GM21576 (cell line): Measurements from ENCODE around the gene ARHGAP6.
"Not testable (repeated sequence)": the region's sequence is repeated elsewhere in the genome, so short reads cannot be mapped to it uniquely, and the experiment has no call there.

Source experiments
- ATAC-seq: cut with Tn5 transposase; IDR thresholded peaks from one replicate; pipeline ENCODE4 v1.9.1; 2021; ENCODE audit warnings: mild to moderate bottlenecking, moderate library complexity; ENCODE audit not compliant: unreplicated experiment

ARHGAP6 gene

DNA sequence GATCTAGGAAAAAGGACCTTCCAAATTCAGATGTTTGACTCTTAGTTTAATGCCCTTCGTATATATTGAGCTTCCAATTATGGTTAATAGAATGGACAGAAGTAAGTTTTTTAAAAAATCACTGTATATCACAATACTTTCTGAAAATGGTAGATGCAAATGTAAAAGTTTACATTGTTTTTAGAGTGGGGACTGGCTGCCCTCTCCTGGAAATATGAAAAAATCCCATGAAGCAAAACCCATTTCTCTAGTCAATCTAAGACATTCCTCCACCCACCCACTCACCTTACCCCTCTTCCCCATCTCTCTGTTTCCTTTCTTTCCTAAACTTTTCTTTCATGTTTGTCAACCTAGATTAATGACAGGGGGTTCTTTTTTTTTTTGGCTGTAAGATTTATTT lies 134.5 kb downstream of the ARHGAP6 start:
- ATAC-seq = no peak

GRCh38 chrX:11530621-11531020 lies 135.1 kb downstream of the ARHGAP6 start:
- ATAC-seq = no peak

- no peak for ATAC-seq
Observed at GRCh38 chrX:11528623-11529022, 137.1 kb downstream of the ARHGAP6 start.

DNA sequence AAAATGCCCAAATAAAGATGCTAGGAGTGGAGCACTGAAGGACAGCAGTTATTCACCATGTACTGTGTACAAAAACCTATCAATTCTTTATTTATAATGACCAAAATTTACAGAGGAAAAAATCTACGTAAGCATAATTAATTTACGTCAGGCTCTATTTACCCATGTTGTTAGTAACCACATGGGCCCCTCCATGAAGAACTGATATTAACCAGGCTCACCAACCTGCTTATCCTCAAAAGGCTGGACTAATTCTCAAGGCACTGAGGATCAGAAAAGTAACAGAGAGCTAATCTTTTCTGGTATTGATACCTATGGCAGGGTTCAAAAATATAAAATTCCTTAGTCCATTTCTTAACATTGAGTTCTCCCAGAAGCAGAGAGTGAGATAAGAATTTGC lies 140.0 kb downstream of the ARHGAP6 start:
- ATAC-seq = no peak

- ATAC-seq = not testable (repeated sequence)
Observed at GRCh38 chrX:11519234-11519633, 146.5 kb downstream of the ARHGAP6 start.

- no peak for ATAC-seq
Observed at GRCh38 chrX:11509786-11510185, 155.9 kb downstream of the ARHGAP6 start.

DNA sequence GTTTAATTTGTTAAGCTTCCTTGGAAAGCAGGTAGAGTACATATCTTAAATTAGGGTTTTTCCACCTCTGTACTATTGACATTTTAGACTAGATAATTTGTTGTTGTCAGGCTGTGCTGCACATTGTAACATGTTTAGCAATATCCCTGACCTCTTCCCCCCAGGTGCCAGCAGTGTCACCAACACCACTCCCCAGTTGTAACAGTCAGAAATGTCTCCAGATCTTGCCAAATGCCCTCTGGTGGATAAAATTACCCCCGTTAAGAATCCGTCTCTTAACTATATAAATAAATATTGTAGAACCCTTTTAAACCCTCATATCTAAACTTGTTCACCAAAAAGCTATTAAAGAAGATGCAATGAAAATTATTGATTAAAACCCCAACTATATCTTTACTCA lies 161.5 kb downstream of the ARHGAP6 start:
- ATAC-seq = no peak

DNA sequence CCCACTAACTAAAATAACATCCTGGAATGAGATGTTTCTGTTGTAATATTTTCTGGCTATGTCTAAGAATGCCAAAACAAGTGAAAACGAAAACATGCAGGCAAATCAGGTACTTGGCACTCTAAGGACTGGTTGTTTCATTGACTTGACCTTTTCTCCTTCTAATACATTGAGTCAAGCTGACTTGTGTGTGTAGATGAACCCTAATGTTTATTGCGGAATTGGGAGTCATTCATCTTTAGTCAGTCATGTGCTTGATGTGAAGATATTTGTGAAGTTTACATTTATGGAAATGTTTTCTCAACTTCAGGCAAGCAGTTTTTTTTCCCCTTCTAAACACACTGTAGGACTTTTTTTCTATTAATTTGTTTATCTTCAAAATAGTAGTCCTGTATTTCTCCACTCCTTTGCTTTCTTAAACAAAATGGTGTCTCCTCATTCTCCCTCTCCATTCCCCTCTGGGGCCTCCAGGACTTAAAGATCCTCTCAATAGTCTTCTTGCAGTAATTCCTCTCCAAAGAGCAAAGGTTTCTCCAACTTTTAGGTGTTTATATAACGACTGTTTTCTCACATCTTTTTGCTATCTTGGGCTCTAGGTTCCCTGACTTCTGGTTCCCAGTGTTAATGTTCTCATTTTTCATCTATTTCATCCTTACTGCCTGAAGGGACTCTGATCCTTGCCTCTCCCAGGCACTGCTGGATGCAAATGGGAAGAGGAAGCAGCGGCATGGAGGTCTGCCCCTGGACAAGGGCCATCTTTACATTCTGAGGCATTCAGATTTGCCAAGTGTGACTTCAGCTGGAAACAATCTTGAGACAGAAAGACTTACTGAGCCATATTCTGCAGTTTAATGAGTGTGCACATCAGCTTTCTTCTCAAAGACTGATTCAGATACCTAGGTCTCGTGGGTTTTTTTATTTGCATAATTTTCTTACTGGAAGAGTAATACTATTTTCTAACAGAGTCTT lies 166.4 kb downstream of the ARHGAP6 start:
- ATAC-seq = no peak

DNA sequence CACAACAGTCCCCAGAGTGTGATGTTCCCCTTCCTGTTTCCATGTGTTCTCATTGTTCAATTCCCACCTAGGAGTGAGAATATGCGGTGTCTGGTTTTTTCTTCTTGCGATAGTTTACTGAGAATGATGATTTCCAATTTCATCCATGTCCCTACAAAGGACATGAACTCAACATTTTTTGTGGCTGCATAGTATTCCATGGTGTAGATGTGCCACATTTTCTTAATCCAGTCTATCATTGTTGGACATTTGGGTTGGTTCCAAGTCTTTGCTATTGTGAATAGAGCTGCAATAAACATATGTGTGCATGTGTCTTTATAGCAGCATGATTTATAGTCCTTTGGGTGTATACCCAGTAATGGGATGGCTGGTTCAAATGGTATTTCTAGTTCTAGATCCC lies 174.3 kb downstream of the ARHGAP6 start:
- not testable (repeated sequence) for ATAC-seq

DNA sequence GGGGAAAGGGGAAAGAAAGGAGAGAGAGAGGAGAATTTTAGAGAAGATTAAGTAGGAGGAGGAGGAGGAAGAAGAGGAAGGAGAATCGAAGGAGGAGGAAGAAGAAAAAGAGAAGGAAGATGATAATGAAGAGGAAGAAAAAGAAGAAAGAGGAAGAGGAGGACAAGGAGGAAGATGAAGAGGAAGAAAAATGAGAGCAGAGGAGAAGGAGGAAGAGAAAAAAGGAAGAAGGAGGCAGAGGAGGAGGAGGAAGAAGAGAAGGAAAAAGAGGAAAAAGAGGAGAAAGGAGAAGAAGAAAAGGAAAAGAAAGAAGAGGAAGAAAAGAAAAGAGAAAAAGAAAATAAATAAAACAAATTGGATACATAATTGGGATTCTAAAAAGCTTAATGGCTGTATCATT lies 181.4 kb downstream of the ARHGAP6 start:
- no peak for ATAC-seq

- ATAC-seq = no peak
Observed at GRCh38 chrX:11481035-11481434, 184.7 kb downstream of the ARHGAP6 start.

- ATAC-seq = no peak
Observed at GRCh38 chrX:11480626-11481025, 185.1 kb downstream of the ARHGAP6 start.

- ATAC-seq = no peak
Observed at GRCh38 chrX:11478911-11479310, 186.8 kb downstream of the ARHGAP6 start.

GRCh38 chrX:11478026-11478425 lies 187.7 kb downstream of the ARHGAP6 start:
- no peak for ATAC-seq

- no peak for ATAC-seq
Observed at GRCh38 chrX:11474576-11474975, 191.1 kb downstream of the ARHGAP6 start.

DNA sequence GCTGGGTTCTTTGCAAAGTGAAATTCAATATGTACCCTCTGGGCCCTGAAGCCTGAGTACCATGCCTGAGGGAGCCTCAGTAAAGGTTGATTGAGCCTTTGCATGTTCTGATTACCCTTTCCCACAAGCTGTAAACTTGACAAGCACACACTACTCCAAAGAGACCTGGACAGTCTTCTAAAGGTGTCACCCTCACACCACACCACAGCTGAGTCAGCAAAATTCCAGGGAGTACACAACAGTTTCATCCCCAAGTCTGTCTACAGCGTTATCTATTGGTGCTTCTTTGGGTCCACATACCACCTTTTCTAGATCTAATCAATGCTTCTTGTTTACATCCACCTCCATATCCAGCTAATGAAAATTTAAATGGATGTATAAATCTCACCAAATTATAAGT lies 191.7 kb downstream of the ARHGAP6 start:
- ATAC-seq = no peak

GRCh38 chrX:11472879-11473278 lies 192.8 kb downstream of the ARHGAP6 start:
- no peak for ATAC-seq

DNA sequence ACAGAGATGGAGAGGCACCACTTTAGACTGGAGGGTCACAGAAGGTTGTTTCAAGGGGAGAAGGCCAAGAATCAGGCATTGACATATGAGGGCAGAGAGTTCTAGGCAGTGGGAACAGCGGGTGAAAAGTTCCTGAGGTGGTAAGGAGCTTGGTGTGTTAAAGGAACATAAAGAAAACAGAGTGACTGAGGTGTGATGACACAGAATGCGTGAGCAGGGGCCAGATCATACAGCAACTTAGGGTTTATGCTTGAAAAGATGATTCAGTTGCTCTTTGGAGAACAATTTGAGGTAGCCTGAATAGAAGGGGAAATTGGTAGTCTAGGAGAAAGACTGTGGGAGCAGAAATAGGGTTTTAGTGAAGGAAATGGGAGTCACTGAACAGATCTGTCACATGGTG lies 193.3 kb downstream of the ARHGAP6 start:
- ATAC-seq = no peak

DNA sequence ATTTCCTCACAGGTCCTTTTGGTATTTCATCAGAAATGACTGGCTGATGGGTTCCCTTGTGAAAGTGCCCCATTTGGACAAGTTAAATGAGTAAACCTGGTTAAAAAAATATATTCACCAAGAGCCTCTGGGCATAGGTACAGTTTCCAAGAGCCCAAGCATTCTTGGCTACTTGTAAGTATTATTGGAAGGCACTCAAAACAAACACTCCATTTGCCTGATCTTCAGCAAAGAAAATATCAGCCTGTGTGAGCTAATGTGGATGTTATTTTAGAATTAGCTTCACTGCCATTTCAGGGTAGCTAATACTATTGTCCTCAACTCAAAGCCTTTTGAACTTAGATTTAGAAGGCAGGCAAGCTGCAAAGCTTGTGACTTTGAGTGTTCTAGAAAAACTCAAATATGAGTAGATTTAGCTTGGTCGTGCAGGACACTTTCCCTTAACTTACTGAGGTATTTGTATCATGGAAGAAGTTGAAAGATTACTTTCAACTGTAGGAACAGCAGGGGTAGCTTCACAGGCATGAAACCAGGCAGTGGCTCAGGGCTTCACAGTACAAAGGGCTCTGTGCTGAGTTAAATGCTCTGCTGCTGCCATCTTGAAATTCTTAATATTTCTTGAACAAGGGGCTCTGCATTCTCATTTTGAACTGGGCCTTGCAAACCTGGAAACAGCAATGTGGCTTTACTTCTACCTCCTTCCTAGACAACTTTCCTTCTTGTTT lies 195.3 kb downstream of the ARHGAP6 start:
- ATAC-seq = no peak

DNA sequence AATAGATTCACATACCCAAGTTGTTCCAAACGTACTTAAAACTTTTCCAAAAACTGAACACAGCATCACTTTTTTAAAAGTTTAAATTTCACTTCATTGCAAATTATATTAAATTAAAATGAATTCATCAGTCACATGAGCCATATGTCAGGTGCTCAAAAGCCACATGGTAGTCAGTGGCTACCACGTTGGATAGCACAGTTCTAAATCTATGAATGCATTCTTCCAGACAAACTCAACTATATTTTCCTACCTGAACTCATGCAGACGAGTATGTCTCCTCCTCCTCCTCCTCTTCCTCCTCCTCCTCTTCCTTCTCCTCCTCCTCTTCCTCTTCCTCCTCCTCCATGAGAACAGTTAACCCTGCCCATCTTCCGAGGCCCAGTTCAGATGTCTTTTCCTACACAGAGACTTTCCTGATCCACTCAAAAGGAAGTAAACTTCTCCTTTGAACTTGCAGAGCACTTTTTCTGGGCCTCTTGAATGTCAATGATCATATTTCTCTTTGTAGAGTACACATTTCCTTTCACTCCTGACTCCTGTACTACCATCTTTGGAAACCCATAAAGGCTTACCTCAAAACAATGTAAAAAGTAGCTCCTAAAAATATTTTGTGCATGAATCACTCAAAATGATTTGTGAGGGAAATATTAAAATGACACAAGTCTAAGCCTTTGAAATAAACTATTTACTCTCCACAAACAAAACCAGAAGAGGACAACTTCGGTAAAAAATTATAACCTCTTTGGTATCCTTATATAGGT lies 199.9 kb downstream of the ARHGAP6 start:
- ATAC-seq = no peak

GRCh38 chrX:11464836-11465463 lies 200.8 kb downstream of the ARHGAP6 start:
- ATAC-seq = no peak
